GM12878 (cell line): ENCODE measurements around the gene SAFB. TPM values are rescaled to one million over a fixed set of nuclear protein-coding genes. Genes with fewer than 3 reads are reported as not detected.

Experiments
- ATAC-seq: fragments of 200-7000 bp; cut with Tn5 transposase; 3 replicates; pipeline ENCODE4 v1.9.1; 2020; ENCODE audit warnings: mild to moderate bottlenecking, moderate library complexity
- BruUV-seq: library from RNA; stranded (reverse); fragments of 400-500 nt; replicated peaks from 2 replicates; lab custom pipeline; 2021; lab: Mats Ljungman, UMichigan
- CTCF ChIA-PET: fragments of 300-600 bp; sonication (Branson Sonifier 250); formaldehyde crosslinking; extraction: SDS; loops from one replicate; lab custom pipeline; 2021; ENCODE audit warnings: inconsistent platforms; lab: Yijun Ruan, JAX
- POLR2A ChIA-PET: fragments of 350-600 bp; formaldehyde crosslinking; extraction: SDS; loops from one replicate; lab custom pipeline; 2021; ENCODE audit warnings: inconsistent platforms; lab: Charles Lee
- RAD21 ChIA-PET: fragments of 300-600 bp; sonication (Branson Sonifier 250); formaldehyde crosslinking; loops from one replicate; lab custom pipeline; 2023; ENCODE audit warnings: antibody characterized with exemption; ENCODE audit not compliant: unreplicated experiment; lab: Charles Lee
- SMC1A ChIA-PET: fragments of 300-600 bp; sonication (Branson Sonifier 250); formaldehyde crosslinking; loops from one replicate; lab custom pipeline; 2023; ENCODE audit not compliant: unreplicated experiment, uncharacterized antibody; lab: Charles Lee
- DNase-seq: peaks from one replicate; pipeline ENCODE4 v3.0.0-alpha.2; 2011; ENCODE audit warnings: low read depth, low spot score
- FAIRE-seq: peaks from 3 replicates; lab custom pipeline; 2011; peaks lifted over from hg19 to GRCh38; lab: Jason Lieb, UNC
- H2AFZ ChIP-seq: 2 replicates; pipeline ENCODE4 v1.6.0; 2011; ENCODE audit warnings: low read depth, low read length, control low read depth; ENCODE audit not compliant: control insufficient read depth
- H3K27ac ChIP-seq: 2 replicates; pipeline ENCODE4 v1.5.1; 2011; ENCODE audit warnings: control low read depth; ENCODE audit not compliant: control insufficient read depth, insufficient read depth
- H3K27me3 ChIP-seq, 2 experiments: replicated peaks in 1 of 2; 2 replicates each; pipeline versions ENCODE4 v1.6.0 to v1.6.1; 2011; ENCODE audit warnings: low read length in 1 of 2; ENCODE audit not compliant: control insufficient read depth in 2 of 2, insufficient read depth in 2 of 2
- H3K36me3 ChIP-seq, 2 experiments: 2 replicates each; pipeline ENCODE4 v1.5.1; 2011; ENCODE audit warnings: low read length in 1 of 2; ENCODE audit not compliant: control insufficient read depth in 2 of 2, insufficient read depth in 2 of 2
- H3K4me1 ChIP-seq: 2 replicates; pipeline ENCODE4 v1.6.1; 2011; ENCODE audit warnings: mild to moderate bottlenecking, low read length, moderate library complexity, mixed read lengths; ENCODE audit not compliant: control insufficient read depth, insufficient read depth
- H3K4me2 ChIP-seq: 2 replicates; pipeline ENCODE4 v1.6.0; 2011; ENCODE audit warnings: control low read depth; ENCODE audit not compliant: control insufficient read depth, insufficient read depth
- H3K4me3 ChIP-seq: fragments of 200-600 bp; sonication (generic); 2 replicates; pipeline ENCODE4 v1.5.1; 2016
- H3K79me2 ChIP-seq: 2 replicates; pipeline ENCODE4 v1.6.0; 2011; ENCODE audit warnings: low read length; ENCODE audit not compliant: control insufficient read depth, insufficient read depth
- H3K9ac ChIP-seq: 2 replicates; pipeline ENCODE4 v1.8.0; 2011; ENCODE audit warnings: low read length, control low read depth, mixed read lengths; ENCODE audit not compliant: control insufficient read depth, insufficient read depth
- H3K9me3 ChIP-seq: replicated peaks from 3 replicates; pipeline ENCODE4 v1.5.1; 2011; ENCODE audit warnings: mild to moderate bottlenecking, low read length; ENCODE audit not compliant: control insufficient read depth, insufficient read depth
- H4K20me1 ChIP-seq: 2 replicates; pipeline ENCODE4 v1.6.0; 2011; ENCODE audit not compliant: control insufficient read depth, insufficient read depth
- E2F8 ChIP-seq: fragments of 450-650 bp; IDR thresholded peaks from 2 replicates; pipeline ENCODE4 v1.6.1; 2018; ENCODE audit warnings: mild to moderate bottlenecking, low read depth, moderate library complexity; ENCODE audit not compliant: partially characterized antibody
- E4F1 ChIP-seq: fragments of 450-650 bp; IDR thresholded peaks from 2 replicates; pipeline ENCODE4 v1.6.1; 2018; ENCODE audit warnings: borderline replicate concordance, mild to moderate bottlenecking; ENCODE audit not compliant: partially characterized antibody
- ELK1 ChIP-seq: IDR thresholded peaks from 2 replicates; pipeline ENCODE4 v1.6.1; 2012; ENCODE audit warnings: low read depth, low read length, improper control_type of control experiment
- RB1 ChIP-seq: fragments of 450-650 bp; formaldehyde crosslinking; IDR thresholded peaks from 2 replicates; pipeline ENCODE4 v1.6.1; 2017; ENCODE audit warnings: mild to moderate bottlenecking, borderline replicate concordance
- SIX5 ChIP-seq: IDR thresholded peaks from 2 replicates; pipeline ENCODE4 v1.6.1; 2011; ENCODE audit warnings: mild to moderate bottlenecking, low read depth, low read length, moderate library complexity; ENCODE audit not compliant: severe bottlenecking
- SMC3 ChIP-seq: IDR thresholded peaks from 2 replicates; pipeline ENCODE4 v1.6.1; 2011; ENCODE audit warnings: low read length, improper control_type of control experiment, borderline replicate concordance
- WGBS: methylation state at CpG from one replicate; pipeline ENCODE4 v1.1.6; 2016; ENCODE audit warnings: low lambda C conversion rate; ENCODE audit not compliant: insufficient replicate concordance, insufficient coverage; ENCODE audit errors: missing lambda C conversion rate; 5-methylcytosine and 5-hydroxymethylcytosine counted together
- in situ Hi-C: fragments of 300-500 bp; cut with MboI; formaldehyde crosslinking; loops from 9 replicates; pipeline ENCODE4 v1.14.3; 2018; ENCODE audit warnings: mixed read lengths
- intact Hi-C: fragments of 100-400 bp; cut with micrococcal nuclease; formaldehyde crosslinking; loops from one replicate; pipeline ENCODE4 v1.14.2; 2022; ENCODE audit not compliant: unreplicated experiment
- polyA plus RNA-seq, 11 experiments: library from polyadenylated mRNA; depleted of rRNA in 4 of 11; unstranded in 6 of 11; stranded (reverse) in 5 of 11; fragments of >200 nt; fragmentation: Nextera tagmentation in 4 of 11; fragmentation: Illumina TruSeq in 1 of 11; extraction: Ambion mirVana in 4 of 11; extraction: Trizol in 1 of 11; gene quantifications; 1 replicate in 1 of 11; 2 replicates in 10 of 11; pipeline versions ENCODE4 v1.2.1 to v1.2.3, GENCODE V29; 2011 to 2016; ENCODE audit warnings: inconsistent platforms in 2 of 11, missing spikeins in 2 of 11, low read depth in 1 of 11
- total RNA-seq, 4 experiments: library from RNA; depleted of rRNA in 3 of 4; stranded (reverse); fragments of >200 nt in 3 of 4; fragmentation: Illumina TruSeq in 1 of 4; extraction: Trizol in 1 of 4; gene quantifications; 2 replicates each; pipeline versions ENCODE4 v1.2.1 to v1.2.3, GENCODE V29; 2013 to 2021
- TF ChIP-seq, protein P1 (sequence below): IDR thresholded peaks from 2 replicates; pipeline ENCODE4 v1.6.1; 2012; ENCODE audit warnings: improper control_type of control experiment, low read depth, low read length; ENCODE audit not compliant: insufficient replicate concordance

The SAFB gene
- total and polyA plus RNA-seq, 10 of the 15 experiments (the other 5 are each of a cell fraction or from before 2014, with no cell fraction given), result 1.6 to 131 (median 61.2) TPM

- no peak for TF ChIP-seq SMC3
- TF ChIP-seq RB1, result no peak
Measured at GRCh38 chr19:5615756-5616327, 7.0 kb upstream of the SAFB start (continued).

DNA sequence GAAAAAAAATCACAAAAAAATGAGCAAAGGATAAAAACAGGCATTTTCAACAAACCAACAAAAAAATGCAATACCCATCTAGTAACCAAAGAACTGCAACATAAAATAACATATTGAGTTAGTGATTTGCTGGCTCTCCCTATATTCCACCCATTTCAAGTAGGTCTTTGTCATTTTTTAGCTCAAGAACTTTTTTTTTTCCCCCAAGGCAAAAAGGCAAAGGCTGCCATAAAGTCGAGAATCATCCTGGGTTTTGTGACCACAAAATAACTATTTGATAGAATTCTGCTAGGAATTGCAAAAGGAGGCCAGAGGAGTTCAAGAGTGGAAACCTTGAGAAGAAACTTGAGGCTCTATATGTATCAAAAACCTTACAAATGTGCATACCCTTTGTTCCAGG, 5.8 kb upstream of the SAFB start:
- no peak overlapping the region for H3K27ac ChIP-seq
- TF ChIP-seq ELK1 (no peak), E4F1 (no peak), E2F8 (no peak), SIX5 (no peak)
- TF ChIP-seq, protein P1, sequence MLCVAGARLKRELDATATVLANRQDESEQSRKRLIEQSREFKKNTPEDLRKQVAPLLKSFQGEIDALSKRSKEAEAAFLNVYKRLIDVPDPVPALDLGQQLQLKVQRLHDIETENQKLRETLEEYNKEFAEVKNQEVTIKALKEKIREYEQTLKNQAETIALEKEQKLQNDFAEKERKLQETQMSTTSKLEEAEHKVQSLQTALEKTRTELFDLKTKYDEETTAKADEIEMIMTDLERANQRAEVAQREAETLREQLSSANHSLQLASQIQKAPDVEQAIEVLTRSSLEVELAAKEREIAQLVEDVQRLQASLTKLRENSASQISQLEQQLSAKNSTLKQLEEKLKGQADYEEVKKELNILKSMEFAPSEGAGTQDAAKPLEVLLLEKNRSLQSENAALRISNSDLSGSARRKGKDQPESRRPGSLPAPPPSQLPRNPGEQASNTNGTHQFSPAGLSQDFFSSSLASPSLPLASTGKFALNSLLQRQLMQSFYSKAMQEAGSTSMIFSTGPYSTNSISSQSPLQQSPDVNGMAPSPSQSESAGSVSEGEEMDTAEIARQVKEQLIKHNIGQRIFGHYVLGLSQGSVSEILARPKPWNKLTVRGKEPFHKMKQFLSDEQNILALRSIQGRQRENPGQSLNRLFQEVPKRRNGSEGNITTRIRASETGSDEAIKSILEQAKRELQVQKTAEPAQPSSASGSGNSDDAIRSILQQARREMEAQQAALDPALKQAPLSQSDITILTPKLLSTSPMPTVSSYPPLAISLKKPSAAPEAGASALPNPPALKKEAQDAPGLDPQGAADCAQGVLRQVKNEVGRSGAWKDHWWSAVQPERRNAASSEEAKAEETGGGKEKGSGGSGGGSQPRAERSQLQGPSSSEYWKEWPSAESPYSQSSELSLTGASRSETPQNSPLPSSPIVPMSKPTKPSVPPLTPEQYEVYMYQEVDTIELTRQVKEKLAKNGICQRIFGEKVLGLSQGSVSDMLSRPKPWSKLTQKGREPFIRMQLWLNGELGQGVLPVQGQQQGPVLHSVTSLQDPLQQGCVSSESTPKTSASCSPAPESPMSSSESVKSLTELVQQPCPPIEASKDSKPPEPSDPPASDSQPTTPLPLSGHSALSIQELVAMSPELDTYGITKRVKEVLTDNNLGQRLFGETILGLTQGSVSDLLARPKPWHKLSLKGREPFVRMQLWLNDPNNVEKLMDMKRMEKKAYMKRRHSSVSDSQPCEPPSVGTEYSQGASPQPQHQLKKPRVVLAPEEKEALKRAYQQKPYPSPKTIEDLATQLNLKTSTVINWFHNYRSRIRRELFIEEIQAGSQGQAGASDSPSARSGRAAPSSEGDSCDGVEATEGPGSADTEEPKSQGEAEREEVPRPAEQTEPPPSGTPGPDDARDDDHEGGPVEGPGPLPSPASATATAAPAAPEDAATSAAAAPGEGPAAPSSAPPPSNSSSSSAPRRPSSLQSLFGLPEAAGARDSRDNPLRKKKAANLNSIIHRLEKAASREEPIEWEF, result no peak

More for the DNA sequence above, 5.8 kb upstream of the SAFB start:
- POLR2A ChIA-PET, result no interaction called here
- ATAC-seq, result no peak
- no peak for DNase-seq
- Histone ChIP-seq H3K9me3 (no peaks in the 10 kb centered on the region), H3K4me3 (no peak overlapping the region), H3K79me2 (peaks cover 47% of the 10 kb centered on the region), H3K9ac (no peak overlapping the region), H3K4me1 (no peaks in the 10 kb centered on the region), H3K27me3 (no peaks in the 10 kb centered on the region), H4K20me1 (no peaks in the 10 kb centered on the region), H2AFZ (no peak overlapping the region), H3K36me3 (peaks cover 15 to 42% of the 10 kb centered on the region in 2 experiments), H3K4me2 (no peak overlapping the region)
- CTCF ChIA-PET, result interaction anchor here (0.6 kb wide), 1 partner anchor 94 kb away, joined by 3 read pairs; no protein-coding TSS in a partner anchor
- WGBS, result 50% methylated on average over 1 of the region's 1 CpG
- FAIRE-seq, result no peak
- no TSS peak for BruUV-seq
- in situ Hi-C loops (no loop called here), intact Hi-C loops (no loop called here)
- RAD21 ChIA-PET, result no interaction called here
- SMC1A ChIA-PET, result no interaction called here
